Endothelial cell of hepatic sinusoid (primary cell): ENCODE measurements around the gene ADAM20.
"Not testable (repeated sequence)": the region's sequence is repeated elsewhere in the genome, so short reads cannot be mapped to it uniquely, and the experiment has no call there.

Experiments
- in situ Hi-C: cut with HindIII; loops from 2 replicates; pipeline ENCODE4 v1.10.0; 2017; ENCODE audit warnings: low sequenced_read_pairs

Gene ADAM20

DNA sequence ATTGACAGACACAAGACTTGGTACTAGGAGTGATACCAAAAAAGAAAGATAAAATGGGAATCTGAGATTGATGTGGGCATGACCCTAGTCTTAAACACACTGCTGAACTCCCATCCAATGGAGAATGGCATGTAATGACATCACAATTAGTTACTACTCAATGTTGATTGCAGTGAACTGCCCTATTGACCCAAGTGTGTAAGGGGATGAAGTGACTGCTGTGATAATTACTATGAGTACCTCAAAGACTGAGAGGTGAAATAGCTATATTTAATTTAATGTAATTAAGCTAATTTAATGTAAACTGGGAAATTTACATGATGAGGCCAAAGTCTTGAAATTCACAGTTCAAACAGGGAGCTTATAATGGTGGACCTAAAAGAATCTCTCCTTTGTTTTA, at the start of gene ADAM20:
Gene ADAM20, minus strand, starts transcription at position 101 of the 400 bp plus-strand sequence. CDS start 10,247 bp downstream, outside the sequence.
- in situ Hi-C loops: no loop called here

DNA sequence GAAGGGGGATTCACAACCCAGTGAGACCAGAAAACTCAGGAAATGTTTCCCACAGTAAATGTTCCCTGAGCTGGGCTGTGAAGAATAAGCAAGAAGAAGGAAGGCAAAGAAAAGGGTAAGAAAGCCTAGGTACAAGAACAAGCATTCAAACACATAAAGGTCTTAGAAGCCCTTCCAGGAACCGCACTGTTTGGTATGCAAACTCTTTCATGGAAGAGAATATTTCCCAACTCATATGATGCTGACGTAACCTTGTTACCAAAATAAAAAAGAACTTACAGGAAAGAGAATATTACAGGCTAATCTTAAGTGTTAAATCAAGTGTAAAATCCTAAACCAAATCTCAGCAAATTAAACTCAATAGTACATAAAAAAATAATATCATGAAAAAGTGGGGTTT, 42.1 kb upstream of the ADAM20 start:
- in situ Hi-C loops: no loop called here

DNA sequence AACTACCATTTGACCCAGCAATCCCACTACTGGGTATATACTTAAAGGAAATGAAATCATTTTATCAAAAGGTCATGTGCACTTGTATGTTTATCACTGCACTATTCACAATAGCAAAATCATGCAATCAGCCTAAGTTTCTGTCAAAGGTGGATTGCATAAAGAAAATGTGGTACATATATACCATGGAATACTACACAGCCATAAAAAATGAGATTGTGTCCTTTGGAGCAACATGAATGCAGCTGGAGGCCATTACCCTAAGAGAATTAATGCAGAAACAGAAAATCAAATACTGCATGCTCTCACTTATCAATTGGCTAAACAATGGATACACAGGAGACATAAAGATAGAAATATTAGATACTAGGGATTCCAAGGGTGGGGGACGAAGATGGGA, 38.2 kb upstream of the ADAM20 start:
- in situ Hi-C loops: no loop called here

DNA sequence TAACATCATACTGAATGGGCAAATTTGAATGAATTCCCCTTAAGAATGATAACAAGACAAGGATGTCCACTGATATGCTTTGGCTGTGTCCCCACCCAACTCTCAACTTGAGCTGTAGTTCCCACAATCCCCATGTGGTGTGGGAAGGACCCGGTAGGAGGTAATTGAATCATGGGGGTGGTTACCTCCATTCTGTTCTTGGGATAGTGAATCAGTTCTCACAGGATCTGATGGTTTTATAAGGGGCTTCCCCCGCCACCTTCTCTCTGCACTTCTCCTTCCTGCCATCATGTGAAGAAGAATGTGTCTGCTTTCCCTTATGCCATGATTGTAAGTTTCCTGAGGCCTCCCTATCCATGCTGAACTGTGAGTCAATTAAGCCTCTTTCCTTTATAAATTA, 36.3 kb upstream of the ADAM20 start:
- in situ Hi-C loops: no loop called here

DNA sequence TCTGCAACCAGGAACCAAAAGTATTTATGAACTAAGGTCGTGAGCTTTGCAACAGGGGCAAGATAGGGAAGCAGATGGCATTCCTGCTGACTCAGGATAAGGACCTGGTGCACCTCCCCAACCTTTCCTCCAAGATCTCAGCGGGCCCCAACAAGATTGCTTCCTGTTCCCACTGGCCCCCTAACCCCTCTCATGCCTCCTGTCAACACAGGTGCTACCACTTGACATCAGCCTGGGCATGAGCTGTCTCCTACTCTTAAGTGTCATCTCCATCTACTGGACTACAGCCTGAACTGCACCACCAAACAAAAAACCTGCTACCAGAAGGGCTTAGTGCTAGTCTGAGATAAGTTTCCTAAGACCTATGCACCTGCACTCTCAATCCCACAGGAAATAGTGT, 33.0 kb upstream of the ADAM20 start:
- in situ Hi-C loops: no loop called here

DNA sequence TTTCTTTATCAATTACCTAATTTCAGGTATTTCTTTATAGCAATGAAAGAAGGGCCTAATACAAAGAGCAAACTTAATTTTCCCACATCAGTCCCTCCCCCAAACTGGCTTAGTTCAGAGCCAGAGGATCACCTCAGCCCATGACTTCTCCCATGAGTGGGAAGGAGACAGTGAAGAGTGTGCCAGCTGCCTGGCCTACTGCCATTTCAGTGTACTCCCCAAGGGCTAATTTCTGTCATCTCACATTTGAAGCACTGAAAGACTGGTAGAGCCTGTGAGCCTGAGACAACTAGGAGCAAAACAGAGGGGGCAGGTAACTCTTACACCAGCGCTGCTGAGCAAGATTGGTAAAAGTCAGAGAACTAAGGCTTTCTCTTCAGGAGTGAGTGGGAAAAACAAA, 29.1 kb upstream of the ADAM20 start:
- in situ Hi-C loops: no loop called here

DNA sequence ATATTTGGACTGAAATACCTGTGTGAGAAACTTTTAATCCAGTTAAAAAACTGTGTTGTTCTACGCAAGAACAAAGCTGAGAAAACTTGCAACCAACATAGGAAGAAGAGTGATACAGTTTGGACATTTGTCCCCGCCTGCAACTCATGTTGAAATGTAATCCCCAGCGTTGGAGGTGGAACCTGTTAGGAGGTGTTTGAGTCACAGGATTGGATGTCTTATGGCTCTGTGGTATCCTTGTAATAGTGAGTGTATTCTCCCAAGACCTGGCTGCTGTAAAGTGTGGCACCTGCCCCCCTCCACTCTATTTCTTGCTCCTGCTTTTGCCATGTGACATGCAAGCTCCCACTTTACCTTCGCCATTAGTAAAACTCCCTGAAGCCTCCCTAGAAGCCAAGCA, 28.6 kb upstream of the ADAM20 start:
- in situ Hi-C loops: no loop called here

DNA sequence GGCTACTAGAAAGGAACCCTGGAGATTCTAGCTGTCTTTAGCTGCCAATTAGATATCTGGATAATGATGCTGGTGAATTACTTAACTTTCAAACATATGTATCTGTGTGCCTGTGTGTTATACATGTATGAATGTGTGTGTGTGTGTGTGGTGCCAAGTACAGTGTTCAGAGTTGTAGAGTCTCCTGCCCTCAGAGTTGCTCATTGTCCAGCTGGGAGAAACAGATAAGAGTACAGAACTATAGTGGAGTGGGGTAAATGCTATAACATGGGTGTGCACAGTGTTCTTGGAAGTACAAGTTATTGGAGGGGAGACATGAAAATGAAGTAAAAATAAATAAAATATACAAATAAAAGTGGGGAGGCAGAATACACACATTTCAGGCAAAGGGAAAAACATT, 23.6 kb upstream of the ADAM20 start:
- in situ Hi-C loops: no loop called here

DNA sequence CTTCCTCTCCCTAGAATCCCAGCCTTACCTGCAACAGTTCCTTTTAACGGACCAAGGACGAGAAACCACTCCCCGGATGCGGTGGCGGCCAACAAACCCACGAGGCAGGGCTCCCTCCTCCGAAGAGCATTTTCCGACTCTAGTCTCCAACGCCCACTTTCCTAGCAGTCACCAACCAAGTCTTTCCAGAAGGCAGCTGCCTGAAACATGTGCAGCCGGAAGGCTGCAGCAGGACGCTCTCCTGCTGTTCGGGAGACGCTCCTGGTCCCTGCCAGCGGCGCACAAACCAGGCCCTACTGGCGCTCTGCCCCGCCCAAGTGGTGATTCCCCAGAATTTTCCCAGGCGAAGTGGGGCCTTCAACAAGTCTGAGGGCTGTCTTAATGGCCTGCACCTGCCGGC, 21.1 kb upstream of the ADAM20 start:
- in situ Hi-C loops: no loop called here

DNA sequence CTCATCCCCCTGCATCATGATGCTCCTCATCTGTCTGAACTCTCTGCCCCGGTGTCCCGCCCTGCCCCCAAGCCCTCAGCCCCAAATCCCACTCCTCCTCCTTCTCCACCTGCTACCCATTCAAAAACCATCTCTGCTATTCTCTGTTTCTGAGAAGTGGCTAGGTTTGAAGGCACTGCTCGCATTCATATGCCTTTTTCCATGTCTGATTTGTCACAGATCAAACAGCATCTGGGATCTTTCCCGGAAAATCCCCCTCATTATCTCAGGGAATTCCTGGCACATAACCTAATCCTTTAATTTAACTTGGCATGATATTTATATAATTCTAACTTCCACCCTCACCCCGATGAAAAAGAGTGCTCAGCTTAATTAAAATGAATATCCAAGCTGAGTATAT, 3.3 kb upstream of the ADAM20 start:
- in situ Hi-C loops: no loop called here

DNA sequence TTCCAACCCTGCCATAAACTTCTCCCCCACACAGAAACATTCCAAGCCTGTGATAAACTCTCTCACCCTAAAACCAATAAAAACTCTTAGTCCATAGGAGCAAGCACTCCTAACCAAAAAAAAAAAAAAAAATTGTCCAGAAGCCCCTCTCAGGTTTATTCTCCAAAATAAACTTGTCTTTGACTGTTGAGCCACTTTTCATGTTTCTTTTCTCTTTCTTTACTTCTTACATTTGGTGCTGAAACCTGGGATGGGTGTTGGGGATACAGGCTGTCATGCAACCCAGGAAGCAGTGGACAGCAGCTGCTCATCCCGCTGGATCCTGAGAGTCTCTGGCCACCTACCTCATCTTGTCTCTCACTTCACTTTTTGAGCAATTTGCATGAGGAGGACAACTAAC, 2.0 kb upstream of the ADAM20 start:
- in situ Hi-C loops: no loop called here

DNA sequence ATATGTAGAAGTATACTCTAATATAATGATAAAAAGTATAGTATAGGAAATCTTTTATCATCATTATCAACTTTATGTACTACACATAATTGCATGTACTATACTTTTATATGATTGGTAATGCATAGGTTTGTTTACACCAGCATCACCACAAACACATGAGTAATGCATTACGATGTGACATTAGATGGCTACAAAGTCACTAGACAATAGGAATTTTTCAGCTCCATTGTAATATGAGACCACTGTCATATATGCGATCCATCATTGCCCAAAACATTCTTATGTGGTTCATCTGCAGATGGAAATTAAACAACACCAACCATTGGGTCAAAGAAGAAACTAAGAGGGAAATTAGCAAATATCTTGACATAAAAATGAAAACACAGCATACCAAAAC, 4.4 kb downstream of the ADAM20 start:
- in situ Hi-C loops: no loop called here

DNA sequence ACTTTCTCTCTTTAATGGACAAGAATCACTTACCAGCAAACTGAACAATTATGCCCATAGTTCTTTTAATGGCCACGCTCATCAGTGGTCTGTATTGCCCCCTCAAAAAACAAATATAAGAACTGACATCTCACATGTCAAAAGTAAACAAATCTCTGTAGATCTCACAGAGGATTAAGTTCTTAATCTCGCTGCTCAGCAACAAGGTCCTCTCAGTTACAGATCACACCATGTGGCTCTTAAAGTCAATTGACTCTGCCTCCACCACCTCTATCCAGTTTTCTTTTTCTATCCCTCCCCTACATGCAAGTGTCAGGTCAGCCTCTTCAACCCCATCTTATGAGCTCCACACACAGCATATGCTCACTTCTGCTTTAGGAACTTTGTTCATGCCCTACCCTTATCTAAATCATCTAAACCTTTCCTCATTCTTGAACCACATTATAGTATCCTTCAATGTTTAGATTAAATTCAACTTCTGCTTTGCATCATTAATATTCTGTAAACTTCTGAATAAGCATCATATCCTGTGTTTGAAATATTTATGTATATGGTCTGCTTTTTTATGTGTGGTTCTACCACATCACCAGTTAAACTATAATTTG, 7.2 kb downstream of the ADAM20 start:
- in situ Hi-C loops: no loop called here

DNA sequence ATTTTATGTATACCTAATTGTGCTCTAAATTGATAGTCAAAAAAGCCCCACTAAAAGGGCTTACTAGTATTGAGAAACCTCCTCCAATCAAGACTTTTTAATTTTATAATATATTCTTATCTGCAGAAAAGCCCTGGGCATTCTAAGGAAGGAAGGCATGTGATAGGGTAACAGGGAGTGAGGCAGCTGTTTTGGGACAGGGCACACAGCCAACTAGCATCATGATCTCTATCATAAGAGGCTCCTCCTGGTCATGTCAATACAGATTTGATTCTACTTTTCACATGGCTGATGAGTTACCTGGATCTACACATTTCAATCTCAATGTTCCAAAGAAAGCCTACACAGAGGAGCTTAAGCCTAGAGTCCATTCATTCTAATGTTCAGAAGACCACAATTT, 9.1 kb downstream of the ADAM20 start:
- in situ Hi-C loops: no loop called here

DNA sequence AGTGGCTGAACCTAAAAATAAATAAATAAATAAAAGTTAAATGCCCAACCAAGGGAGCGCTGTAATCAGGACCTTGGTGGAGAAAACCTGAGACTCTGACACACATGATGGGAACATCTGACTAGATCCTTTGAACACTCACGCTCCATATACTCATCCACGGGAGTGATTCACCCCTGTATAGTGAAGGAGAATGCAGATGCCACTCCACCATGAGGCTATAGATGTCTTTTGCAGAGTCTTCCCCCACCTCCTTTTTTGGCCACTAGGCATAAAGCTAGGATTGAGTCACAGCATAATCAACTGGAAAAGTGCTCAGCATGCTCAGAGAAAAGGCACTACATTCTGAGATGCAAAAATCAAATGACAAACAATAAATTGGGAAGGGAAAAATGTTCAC, 19.0 kb downstream of the ADAM20 start:
- in situ Hi-C loops: no loop called here

DNA sequence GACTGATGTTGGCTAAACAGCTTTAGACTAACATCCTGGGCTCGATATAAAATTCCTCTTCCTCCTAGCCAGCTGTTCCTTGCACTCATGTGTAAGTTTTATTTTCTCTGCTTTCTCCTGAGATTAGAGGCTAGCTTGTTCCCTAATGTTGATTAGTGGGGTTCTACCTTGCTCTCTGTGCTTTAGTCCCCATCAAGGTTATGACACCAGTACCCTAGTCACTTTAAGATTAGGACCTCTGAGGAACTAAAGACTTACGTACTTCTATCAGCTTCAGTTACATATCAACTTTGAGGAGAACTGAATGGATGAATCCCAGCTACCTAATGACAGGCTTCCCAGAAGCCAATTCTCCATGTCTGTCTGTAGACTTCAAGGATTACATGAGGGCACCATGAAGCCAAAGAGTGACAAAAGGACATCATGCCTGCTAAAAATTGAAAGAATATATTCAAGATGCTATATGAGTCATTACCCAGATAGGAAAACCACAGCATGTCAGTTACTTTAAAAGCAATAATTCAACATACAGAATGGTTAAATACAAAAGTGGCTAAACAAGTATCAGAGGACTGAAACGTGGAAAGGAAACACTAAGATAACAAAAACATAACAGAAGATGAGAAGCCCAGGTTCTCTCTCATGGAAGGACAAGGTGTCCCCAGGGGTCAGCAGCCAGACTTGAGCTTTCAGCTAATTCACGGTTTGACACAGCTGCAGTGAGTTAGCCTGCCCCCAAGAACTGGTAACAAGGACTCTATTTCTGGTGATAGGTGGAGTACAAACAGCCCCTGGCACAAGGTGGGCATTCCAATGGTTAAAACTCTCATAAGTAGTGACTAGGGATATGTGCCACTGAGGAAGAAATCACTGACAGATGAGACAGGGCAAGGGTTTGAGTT, 20.4 kb downstream of the ADAM20 start:
- in situ Hi-C loops: no loop called here

DNA sequence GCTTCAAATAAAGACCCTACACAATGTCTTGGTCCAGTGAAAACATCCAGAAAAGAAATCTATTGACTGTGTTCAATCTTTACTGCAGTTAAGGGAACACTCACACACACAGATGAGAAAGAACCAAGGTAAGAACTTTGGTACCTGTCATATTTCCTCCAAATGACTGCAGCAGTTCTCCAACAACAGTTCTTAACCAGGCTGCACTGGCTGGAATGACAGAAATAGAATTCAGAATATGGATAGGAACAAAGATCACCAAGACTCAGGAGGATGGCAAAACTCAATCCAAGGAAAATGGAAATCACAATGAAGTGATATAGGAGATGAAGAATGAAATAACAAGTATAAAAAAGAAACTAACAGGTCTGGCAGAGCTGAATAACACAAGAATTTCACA, 36.6 kb downstream of the ADAM20 start:
- in situ Hi-C loops: no loop called here

DNA sequence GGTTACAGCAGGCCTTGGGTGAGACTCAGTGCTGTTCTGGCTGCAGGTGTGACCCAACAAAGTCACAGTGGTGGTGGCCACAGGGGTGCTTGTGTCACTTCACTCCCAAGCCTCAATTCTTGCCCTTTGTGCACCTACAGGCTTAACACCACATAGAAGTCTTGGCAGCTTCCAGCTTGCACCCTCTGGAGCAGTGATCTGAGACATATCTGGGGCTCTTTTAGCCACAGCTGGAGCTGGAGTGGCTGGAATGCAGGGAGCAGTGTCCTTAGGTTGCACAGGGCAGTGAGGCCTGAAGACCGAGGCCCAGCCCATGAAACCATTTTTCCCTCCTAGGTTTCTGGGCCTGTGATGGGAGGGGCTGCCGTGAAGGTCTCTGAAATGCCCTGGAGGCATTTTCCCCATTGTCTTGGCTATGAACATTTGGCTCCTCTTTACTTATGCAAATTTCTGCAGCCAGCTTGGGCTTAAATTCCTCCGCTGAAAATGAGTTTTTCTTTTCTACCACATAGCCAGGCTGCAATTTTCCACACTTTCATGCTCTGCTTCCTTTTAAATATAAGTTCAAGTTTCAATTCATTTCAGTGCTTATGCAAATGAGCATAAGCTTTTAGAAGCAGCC, 45.1 kb downstream of the ADAM20 start:
- in situ Hi-C loops: no loop called here

DNA sequence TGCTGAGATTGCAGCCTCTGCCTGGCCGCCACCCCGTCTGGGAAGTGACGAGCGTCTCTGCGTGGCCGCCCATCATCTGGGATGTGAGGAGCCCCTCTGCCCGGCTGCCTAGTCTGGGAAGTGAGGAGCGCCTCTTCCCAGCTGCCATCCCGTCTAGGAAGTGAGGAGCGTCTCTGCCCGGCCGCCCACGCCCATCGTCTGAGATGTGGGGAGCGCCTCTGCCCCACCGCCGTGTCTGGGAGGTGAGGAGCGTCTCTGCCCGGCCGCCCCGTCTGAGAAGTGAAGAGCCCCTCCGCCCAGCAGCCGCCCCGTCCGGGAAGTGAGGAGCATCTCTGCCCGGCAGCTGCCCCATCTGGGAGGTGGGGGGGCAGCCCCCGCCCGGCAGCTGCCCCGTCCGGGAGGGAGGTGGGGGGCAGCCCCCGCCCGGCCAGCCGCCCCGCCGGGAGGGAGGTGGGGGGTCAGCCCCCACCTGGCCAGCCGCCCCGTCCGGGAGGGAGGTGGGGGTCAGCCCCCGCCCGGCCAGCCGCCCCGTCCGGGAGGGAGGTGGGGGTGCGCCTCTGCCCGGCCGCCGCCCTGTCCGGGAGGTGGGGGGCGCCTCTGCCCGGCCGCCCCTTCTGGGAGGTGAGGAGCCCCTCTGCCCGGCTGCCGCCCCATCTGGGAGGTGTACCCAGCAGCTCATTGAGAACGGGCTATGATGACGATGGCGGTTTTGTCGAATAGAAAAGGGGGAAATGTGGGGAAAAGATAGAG, 57.3 kb downstream of the ADAM20 start:
- in situ Hi-C loops: not testable (repeated sequence)

DNA sequence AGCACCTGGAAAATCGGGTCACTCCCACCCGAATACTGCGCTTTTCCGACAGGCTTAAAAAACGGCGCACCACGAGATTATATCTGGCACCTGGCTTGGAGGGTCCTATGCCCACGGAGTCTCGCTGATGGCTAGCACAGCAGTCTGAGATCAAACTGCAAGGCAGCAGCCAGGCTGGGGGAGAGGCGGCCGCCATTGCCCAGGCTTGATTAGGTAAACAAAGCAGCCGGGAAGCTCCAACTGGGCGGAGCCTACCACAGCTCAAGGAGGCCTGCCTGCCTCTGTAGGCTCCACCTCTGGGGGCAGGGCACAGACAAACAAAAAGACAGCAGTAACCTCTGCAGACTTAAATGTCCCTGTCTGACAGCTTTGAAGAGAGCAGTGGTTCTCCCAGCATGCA, 59.3 kb downstream of the ADAM20 start:
- in situ Hi-C loops: not testable (repeated sequence)

DNA sequence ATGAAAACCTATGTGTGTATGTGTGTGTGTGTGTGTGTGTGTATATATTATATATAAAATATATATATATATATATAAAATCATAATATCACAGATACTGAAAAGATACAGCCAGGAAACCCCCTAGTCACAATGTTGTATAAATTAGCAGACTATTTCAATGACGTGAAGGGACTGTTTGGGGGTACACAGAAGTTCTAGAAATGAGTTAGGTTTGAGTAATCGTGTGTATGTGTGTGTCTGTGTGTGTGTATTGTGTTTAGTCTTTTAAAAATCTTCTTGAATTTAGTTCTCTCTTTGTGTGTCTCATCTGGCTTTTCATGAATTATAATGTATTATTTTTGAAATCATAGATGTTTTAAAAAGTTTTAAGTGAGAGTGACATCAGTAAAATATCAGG, 61.0 kb downstream of the ADAM20 start:
- in situ Hi-C loops: no loop called here
